Measurements from ENCODE around the gene SHTN1.

The SHTN1 gene

GRCh38 chr10:116984202-116984990, 20.6 kb downstream of the SHTN1 start:
- no peak for DNase-seq (ENCODE audit: low spot score)

- DNase-seq (ENCODE audit: low spot score) = no peak
These were observed 24.9 kb downstream of the SHTN1 start for GRCh38 chr10:116980041-116980440.

GRCh38 chr10:116978901-116979300, 26.1 kb downstream of the SHTN1 start:
- no peak for DNase-seq (ENCODE audit: low spot score)

GRCh38 chr10:116974456-116975005, 30.5 kb downstream of the SHTN1 start:
- DNase-seq (ENCODE audit: low spot score) = peak; percentile 24

- no peak for DNase-seq (ENCODE audit: low spot score)
These were observed 31.0 kb downstream of the SHTN1 start for GRCh38 chr10:116973946-116974455.

- DNase-seq (ENCODE audit: low spot score) = no peak
These were observed 31.5 kb downstream of the SHTN1 start for GRCh38 chr10:116973371-116973905.

GRCh38 chr10:116972131-116972530, 32.9 kb downstream of the SHTN1 start:
- no peak for DNase-seq (ENCODE audit: low spot score)

- DNase-seq (ENCODE audit: low spot score) = no peak
These were observed 34.9 kb downstream of the SHTN1 start for GRCh38 chr10:116970050-116970449.

GRCh38 chr10:116968331-116968730, 36.7 kb downstream of the SHTN1 start:
- no peak for DNase-seq (ENCODE audit: low spot score)

GRCh38 chr10:116961406-116962251, 43.4 kb downstream of the SHTN1 start:
- no peak for DNase-seq (ENCODE audit: low spot score)

GRCh38 chr10:116960066-116960776, 44.8 kb downstream of the SHTN1 start:
- peak; percentile 41 for DNase-seq (ENCODE audit: low spot score)

GRCh38 chr10:116952729-116953128, 52.3 kb downstream of the SHTN1 start:
- DNase-seq (ENCODE audit: low spot score) = no peak

- DNase-seq (ENCODE audit: low spot score) = no peak
These were observed 56.5 kb downstream of the SHTN1 start for GRCh38 chr10:116948530-116948870.

- DNase-seq (ENCODE audit: low spot score) = peak; percentile 74
These were observed 57.0 kb downstream of the SHTN1 start for GRCh38 chr10:116947841-116948529.

- DNase-seq (ENCODE audit: low spot score) = no peak
These were observed 60.1 kb downstream of the SHTN1 start for GRCh38 chr10:116944911-116945310.

GRCh38 chr10:116931806-116932205, 73.2 kb downstream of the SHTN1 start:
- DNase-seq (ENCODE audit: low spot score) = no peak

GRCh38 chr10:116926426-116926825, 78.6 kb downstream of the SHTN1 start:
- DNase-seq (ENCODE audit: low spot score) = peak; percentile 16

GRCh38 chr10:116925056-116925455, 79.9 kb downstream of the SHTN1 start:
- no peak for DNase-seq (ENCODE audit: low spot score)

GRCh38 chr10:116919706-116920105, 85.3 kb downstream of the SHTN1 start:
- no peak for DNase-seq (ENCODE audit: low spot score)

- DNase-seq (ENCODE audit: low spot score) = no peak
These were observed 85.8 kb downstream of the SHTN1 start for GRCh38 chr10:116919164-116919563.

GRCh38 chr10:116918583-116918982, 86.4 kb downstream of the SHTN1 start:
- no peak for DNase-seq (ENCODE audit: low spot score)
